EH (cell line): Measurements from ENCODE around the gene PIAS2.
A peak's percentile ranks its signal among the peaks of the same experiment; 100 is the strongest.
"Not testable (repeated sequence)": the region's sequence is repeated elsewhere in the genome, so short reads cannot be mapped to it uniquely, and the experiment has no call there.

Source experiments
- DNase-seq: peaks from one replicate; pipeline ENCODE4 v3.0.0-alpha.2; 2015; ENCODE audit warnings: low read depth

Gene PIAS2

DNA sequence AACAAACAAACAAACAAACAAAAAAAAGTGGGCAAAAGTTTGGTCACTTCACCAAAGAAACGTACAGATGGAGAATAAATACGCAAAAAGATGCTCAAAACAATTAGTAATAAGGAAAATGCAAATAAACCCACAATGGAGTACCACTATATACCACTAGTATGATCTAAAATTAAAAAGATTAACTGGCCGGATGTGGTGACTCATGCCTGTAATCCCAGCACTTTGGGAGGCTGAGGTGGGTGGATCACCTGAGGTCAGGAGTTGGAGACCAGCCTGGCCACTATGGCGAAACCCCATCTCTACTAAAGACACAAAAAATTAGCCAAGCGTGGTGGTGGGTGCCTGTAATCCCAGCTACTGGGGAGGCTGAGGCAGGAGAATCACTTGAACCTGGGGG is 84.9 kb downstream of the PIAS2 start:
- not testable (repeated sequence) for DNase-seq

DNA sequence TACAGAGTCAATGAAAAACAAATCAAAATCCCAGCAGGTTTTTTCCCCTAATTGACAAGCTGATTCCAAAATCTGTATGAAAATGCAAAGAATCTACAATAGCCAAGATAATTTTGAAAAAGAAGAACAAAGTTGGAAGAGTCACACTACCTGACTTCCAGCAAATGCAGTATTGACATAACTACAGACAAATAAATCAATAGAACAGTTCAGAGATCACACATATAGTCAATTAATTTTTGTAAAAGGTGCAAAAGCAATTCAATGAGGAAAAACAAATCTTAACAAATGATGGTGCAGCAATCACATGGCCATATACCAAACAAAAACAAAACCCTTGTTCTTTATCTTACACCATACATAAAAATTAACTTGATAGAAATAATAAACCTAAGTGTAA is 85.9 kb downstream of the PIAS2 start:
- DNase-seq = no peak

DNA sequence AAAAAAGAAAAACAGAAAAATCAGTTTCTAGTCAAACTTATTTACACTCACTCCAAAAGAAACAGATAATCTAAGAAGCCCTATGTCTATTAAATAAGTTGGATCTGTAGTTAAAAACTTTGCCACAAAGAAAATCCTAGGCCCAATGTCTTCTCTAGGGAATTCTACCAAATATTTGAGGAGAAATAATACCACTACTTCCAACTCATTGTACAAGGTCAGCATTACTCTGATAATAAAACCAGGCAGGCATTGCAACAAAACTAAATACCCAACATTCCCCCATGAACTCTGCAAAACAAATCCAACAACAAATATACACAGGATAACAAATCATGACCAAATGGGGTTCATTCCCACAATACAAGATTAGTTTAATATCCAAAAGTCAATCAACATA is 86.7 kb downstream of the PIAS2 start:
- no peak for DNase-seq

DNA sequence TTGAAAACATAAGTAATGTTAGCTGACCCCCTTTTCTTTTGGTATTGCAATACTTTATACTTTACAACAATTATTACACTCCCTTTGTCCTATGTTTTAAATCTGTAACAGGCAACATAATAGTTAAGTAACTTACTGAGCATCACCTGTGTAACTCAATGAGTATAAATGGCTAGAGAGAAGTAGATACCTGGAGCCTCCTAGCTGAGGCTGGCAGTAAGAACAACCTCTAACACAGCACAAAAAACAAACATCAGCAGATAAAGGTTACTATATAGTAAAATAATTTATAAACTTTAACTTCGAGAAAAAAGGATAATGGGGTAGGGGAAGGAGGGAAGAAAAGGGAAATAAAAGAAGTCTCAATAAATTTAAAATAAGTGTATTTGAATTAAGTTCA is 87.4 kb downstream of the PIAS2 start:
- no peak for DNase-seq

DNA sequence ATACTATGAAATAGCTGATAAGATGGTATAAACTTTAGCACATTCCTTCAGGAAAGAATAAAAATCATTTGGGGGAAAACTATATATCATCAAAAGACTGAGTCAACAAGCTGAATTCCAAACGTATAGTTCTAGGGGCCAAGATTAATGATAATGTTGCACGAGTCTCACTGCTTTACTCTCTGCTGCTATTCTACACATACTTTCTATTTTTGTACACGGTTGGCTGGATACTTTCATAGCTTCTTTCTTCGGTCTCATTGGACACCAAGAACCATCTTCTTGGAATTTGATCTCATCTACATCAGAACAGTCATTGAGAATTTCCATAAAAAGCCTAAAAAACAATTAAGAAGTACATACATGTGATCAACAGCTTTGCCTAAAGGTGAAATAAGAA is 87.8 kb downstream of the PIAS2 start:
- DNase-seq = no peak

DNA sequence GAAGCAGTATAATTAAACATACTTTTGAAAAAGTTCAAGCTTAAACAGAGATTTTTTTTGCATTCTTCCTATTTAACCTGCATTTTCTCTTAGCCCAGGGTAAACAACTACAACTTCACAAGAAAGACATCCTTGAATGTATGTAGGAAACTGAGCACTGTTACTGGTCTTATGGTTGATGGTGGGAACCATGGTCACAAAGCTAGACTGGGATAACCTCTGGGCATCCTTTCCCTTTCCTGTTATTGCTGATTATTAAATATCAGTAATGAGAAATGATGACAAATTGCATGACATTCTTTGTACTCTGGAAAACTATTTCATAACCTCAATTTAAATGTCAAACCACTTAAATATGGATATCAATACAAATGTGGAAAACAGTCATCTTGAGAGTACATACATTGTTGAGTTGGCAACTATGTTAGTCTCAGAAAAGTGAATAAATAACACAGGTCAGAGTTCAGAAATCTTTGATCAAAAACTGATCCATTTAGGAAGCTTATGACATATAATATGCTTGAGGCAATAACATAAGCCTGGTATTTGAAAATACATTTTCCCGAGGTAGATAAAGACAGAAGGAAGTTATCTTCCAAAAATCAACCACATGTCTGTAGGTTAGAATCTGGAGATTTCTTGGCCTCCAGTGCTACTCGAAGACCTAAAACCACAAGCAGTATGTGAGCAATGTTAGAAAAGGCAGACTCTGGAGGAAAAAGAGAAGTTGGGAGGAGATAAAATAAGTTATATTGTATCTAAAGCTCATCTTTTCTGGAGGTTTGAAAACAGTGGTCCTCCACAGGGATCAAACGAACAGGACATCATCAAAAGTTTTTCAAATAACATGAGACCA is 95.2 kb downstream of the PIAS2 start:
- DNase-seq = no peak

DNA sequence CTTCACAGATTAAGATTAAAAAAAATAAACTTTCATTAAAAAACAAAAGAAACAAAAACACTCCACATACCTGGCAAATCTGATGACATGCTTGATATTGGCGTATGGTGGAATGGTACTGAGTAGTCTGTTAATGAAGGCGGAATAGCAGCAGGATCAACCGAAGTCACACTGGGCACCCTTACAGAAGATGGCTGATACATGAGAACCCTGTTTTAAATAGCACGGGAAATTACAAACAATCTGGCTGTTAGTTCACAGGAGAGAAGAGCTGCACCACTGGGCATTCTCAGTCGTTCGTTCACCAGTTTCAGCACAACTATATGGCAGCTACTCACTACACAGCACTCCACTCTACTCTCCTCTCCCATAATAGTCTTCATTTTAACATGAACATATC is 96.4 kb downstream of the PIAS2 start:
- DNase-seq = no peak

DNA sequence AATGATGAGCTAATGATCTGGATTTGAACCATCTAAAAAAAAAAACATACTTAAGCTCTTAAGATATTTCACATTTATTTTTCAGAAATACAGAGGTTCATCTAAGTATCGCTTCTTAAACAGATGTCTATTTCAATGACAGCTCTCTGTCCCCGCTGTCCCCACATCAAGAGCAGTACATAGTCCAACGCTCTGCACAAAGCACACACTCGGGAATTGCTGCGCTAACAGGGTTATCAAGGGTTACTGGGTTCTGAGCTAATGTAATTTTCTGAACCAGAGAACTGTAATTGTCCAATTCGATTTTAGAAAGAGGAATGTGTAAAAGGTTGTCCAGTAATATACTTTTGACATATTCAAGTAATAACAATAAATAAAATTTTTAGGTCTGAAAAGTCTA is 101.6 kb downstream of the PIAS2 start:
- DNase-seq = no peak

DNA sequence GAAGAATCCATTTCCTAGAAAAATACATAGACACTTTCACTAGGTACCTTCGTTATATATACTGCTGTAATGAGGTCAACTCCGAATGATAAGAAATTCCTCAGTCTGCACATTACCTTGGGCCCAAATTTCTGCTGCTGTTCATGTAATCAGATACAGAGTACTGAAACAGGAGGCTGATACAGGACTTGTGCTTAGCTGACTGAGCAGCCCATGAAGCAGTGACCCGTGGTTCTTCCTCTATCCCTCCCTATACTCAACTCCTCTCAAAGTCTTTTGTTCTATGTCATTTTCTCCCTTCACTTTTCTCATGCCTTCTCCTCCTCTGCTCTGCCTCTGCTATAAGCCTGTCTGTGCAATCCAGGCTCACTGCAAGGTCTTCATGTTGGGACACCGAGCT is 102.9 kb downstream of the PIAS2 start:
- DNase-seq = no peak

DNA sequence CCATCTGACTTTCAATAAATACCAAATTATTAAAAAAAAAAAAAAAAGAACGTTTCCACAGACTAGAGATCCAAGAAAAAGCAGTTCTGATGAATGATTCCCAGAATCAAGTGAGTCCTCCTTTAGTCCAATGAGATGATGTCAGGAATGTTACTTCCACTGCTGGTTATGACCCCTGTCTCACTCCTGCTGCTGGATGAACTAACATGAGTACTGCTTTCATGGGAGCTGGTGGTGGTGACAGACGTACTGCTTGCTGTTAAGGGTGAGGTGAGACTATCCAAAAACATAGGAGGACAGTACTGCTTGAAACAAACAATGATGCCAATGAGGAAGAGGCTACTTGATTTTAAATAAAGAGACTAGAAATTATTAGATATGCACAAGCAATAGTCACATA is 105.0 kb downstream of the PIAS2 start:
- DNase-seq = no peak

DNA sequence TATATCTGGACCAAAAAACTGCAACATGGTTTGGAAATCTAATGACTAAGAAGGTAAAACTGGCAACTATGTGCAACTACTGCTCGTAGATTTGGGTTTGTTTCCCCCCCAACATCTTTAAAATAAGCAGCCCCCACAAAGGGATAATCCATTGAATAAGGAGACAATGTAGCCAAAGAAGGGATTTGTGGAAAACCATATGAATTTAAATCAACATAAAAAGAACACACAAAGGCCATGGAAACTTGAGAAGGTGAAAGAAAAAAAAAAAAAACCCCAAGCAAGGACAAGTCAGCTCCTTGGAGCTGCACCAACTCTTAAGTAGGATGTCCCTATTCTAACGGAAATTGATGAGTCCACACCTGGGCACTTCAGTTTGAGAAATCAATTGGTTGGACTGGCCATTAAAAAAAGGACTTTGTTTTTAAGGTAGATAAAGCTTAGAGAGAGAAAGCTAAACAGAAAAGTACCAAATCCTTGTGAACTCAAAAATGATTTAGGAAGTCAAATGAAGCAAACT is 106.8 kb downstream of the PIAS2 start:
- no peak for DNase-seq

DNA sequence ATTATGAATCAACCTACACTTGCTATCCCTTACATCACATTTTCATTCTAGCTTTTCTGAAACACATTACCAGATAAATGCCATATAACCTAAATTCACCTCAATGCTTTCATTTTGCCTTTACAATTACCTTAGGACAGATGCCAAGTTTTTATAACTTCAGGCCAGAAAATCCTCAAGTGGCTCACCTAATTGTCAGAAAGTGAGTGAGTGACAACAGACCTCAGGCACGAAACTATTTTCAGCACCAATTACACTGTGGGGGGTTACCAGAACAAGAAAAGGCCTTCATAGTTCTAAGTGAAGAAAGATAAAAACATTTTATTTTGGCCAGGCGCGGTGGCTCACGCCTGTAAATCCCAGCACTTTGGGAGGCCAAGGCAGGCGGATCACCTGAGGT is 108.2 kb downstream of the PIAS2 start:
- no peak for DNase-seq

DNA sequence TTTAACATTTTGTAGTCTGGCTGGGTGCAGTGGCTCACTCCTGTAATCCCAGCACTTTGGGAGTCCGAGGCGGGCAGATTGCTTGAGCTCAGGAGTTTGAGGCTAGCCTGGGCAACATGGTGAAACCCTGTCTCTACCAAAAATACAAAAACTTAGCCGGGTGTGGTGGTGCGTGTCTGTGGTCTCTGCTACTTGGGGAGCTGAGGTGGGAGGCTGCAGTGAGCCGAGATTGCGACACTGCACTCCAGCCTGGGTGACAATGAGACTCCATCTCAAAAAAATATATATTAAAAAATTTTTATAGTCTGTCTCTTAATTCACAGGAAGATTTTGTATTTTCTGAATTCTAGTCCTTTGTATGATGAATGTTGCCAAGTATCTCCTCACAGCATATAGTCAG is 121.4 kb downstream of the PIAS2 start:
- DNase-seq = not testable (repeated sequence)

DNA sequence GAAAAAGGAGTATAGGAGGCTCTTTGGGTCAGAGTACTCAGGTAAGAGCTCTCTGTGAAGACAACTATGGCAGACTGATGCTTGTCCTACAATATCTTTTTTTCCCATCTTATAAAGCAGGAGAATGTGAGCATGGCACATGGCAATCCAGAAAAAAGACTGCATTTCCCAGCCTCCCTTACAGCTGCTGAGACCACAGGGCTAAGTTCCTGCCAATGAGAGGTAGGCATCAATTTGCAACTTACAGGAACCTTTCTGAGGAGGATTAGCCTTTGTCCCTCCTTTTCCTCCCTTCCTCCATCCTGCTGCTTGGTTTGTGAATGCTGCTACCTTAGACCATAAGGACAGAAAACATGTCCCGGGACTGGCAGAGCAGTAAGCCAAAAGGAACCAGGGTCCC is 122.7 kb downstream of the PIAS2 start:
- DNase-seq = no peak

DNA sequence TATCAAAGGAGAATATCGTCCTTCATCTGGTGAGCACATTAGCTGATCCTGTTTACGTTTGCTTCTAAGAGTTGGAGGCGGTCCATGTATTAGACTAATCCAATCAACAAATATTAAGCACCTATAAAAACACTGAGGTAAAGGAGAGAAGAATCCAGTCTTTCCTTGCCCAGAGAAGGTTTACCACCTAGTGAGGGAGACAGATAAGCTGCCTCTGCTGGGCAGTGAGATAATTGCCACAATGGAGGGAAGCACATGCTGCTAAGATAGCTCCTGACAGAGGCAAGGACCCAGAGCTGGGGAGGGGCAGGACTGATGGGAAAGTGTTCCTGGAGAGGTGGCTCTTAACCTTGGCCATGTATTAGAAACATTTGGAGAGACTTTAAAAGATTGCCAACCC is 123.7 kb downstream of the PIAS2 start:
- no peak for DNase-seq

DNA sequence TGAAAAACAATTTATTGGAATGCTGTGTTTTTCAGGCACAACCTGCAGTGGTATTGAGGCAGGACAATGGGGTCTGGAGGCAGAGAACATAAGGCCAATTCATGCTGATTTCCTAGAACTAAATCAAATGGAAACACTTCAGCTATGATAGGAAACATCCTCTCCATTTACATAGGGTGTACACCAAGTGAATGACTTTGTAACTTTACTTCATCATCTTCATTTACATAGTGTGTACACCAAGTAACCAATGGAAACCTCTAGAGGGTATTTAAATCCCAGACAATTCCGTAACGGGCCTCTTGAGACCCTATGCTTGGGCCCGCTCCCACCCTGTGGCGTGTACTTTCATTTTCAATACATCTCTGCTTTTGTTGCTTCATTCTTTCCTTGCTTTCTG is 128.2 kb downstream of the PIAS2 start:
- no peak for DNase-seq

DNA sequence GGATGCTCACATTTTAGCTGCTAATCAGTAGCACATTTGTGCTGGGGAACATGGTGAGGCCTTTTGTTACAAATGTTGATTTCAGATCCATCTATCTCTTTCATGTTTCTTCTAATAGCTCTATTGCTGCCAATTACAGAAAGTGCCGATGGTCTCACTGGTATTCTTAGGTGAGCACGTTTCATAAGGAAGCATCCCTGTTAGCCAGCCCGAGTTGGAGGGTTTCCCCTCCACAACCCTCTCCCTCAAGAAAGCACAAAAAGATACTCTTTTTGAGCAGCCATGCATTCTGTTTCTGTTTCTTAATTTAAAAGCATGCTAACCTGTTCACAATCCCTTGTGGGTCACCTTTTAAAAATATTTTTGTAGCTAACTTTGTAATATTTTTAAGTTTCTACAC is 129.6 kb downstream of the PIAS2 start:
- DNase-seq = no peak

DNA sequence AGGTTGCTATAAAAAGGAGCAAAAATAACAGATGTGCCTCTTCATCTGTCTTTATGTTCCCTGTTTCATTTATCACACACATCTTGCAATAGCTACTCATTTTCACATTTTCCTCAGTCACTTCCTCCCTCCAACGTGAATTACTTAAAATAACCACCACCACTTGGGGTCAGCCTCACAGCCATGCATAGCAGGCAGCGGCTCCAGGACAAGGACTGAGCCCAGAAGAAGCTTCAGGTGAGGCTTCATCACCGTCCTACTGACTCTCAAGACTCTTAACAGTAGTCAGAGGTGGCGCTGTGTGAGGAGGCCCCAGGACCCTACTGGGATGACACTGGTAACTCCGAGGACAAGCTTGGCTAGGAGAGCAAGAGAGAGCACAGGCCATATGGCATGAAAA is 144.9 kb downstream of the PIAS2 start:
- no peak for DNase-seq

DNA sequence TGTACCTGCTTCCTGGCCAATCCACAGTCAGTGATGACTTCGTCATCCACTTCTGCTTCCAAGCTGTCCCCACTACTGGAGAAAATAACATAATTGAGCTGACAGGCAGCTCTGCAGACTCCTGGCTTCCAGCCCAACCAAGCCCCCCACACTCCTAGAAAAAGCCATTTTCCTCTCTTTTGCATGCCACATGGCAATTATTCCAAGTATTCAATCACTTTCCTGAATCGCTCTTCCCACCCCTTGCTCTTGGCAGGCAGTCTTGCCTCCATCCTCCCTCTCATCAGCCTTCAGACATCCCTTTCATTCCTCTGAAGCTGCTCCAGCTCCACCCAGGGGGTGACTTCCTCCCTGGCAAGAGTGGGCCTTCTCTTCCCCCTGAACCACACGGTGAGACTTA is 146.2 kb downstream of the PIAS2 start:
- DNase-seq = no peak

DNA sequence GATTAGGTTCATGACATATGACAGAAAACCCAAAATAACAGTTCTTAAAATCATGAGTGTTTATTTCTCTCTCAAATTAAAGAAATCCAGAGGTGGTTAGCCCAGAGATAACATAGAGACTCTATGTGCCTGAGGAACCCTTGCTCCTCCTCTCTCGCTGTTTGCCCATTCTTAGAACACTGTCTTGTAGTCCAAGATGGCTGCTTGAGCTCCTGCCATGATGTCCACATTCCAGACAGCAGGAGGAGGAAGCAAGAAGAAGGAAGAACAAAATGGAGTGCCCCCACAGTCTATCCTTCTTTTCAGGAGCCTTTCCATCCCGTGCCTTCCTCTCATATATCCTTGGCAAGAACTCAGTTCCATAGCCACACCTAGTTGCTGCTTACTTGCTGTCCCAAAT is 146.6 kb downstream of the PIAS2 start:
- DNase-seq = no peak

DNA sequence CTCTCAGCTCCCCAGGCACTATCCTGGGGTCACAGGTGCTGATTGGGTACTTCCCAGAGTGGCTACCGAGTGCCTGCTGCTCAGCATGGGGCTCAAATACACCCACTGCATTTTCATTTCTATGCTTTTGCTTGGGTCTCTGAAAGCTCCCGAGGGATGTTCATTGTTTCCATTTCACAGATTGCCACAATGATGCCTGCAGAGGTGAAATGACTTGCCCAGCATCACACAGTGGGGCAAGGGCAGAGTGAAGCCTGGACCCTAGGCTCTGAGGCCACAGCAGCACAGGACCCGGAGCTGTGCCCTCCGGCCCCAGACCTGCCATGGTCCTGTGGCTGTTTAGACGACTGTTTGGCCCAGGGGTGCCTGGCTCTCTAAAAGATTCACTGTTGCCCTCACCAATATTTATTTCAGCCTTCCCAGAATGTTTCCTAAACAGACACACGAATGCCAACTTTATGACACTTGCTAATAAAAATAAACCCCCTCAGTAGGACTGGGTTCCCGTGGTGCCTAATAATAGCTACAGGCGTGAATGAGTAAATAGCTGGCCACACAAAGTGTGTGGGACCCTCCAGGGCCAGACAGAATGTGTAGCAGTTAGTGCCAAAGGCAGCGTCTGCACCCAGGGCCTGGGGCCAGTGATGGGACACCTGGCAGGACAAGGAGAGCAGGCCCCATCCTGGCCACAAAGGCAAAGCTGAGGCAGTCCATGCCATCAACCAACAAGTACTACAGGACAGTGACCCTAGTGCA is 149.0 kb downstream of the PIAS2 start:
- DNase-seq = no peak

DNA sequence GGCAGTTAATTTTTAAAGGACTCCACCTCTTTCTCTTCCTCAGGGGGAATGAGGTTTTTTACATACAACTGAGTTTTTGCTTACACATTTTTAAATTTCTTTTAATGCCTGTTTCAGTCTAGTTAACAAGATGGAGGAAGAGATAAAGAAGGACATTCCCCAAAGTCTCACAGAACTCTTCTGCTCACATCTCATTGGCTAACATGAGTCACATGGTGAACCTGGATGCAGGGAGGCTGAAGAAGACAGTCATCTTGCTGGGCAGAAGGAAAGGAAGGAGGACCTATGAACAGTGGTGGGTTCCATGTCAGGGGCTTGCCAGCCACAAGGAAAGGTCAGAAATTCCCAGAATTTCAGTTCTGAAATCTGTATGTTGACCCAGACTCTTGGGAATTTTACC is 150.1 kb downstream of the PIAS2 start:
- peak; percentile 6 for DNase-seq

DNA sequence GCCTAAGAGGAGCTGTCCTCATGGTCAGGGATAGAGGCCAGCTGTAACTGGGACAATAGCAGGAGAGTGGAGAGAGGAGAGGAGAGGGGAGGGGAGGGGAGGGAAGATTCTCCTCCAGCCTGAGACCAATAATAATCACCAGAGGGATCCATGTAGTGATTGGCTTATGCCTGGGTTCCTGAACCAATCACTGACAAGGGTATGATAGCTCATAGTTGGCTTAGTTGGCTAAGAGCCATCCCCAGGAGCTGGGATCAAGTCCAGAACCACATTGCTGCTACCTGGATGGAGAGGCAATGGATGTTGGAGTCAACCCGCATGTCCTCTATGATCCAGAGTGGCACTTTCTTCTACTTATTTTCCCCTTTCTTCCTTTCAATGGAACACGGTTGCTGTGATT is 152.7 kb downstream of the PIAS2 start:
- no peak for DNase-seq
